K562 (cell line): ENCODE measurements around the gene DNAH17. TPM values are rescaled to one million over a fixed set of nuclear protein-coding genes. Genes with fewer than 3 reads are reported as not detected.

Experiments
- ATF1 ChIP-seq, 2 experiments: fragments of 450-650 bp in 1 of 2; IDR thresholded peaks; 2 replicates each; pipeline ENCODE4 v1.6.1; 2016; ENCODE audit warnings: missing compliant biosample characterization in 1 of 2, missing genetic modification characterization in 1 of 2
- BCLAF1 ChIP-seq, 2 experiments: fragments of 450-650 bp in 1 of 2; IDR thresholded peaks; 2 replicates each; pipeline ENCODE4 v1.6.1; 2011 to 2017; ENCODE audit warnings: low read depth in 2 of 2, antibody characterized with exemption in 1 of 2, borderline replicate concordance in 1 of 2, low read length in 1 of 2, mild to moderate bottlenecking in 1 of 2, mixed read lengths in 1 of 2; ENCODE audit not compliant: control insufficient read depth in 1 of 2
- CBFA2T3 ChIP-seq: fragments of 450-650 bp; IDR thresholded peaks from 2 replicates; pipeline ENCODE4 v1.6.1; 2017
- CXXC5 ChIP-seq: fragments of 250-450 bp; sonication (Bioruptor Pico); IDR thresholded peaks from 2 replicates; pipeline ENCODE4 v1.8.0; 2022; ENCODE audit warnings: inconsistent platforms, mild to moderate bottlenecking, moderate library complexity
- ETS2 ChIP-seq: IDR thresholded peaks from 2 replicates; pipeline ENCODE4 v1.6.1; 2016; ENCODE audit warnings: borderline replicate concordance, missing genetic modification characterization, mild to moderate bottlenecking, moderate library complexity, missing compliant biosample characterization; ENCODE audit not compliant: poor library complexity, severe bottlenecking
- GABPA ChIP-seq: fragments of 200-800 bp; sonication (Bioruptor generic); conservative IDR thresholded peaks from 2 replicates; pipeline ENCODE4 v1.6.1; 2016; ENCODE audit warnings: low read depth, missing genetic modification characterization, missing compliant biosample characterization
- HDAC8 ChIP-seq: fragments of 450-650 bp; IDR thresholded peaks from 2 replicates; pipeline ENCODE4 v1.6.1; 2016; ENCODE audit warnings: mild to moderate bottlenecking, missing genetic modification characterization, moderate library complexity, missing compliant biosample characterization
- ID3 ChIP-seq, 2 experiments: fragments of 250-450 bp in 1 of 2; fragments of 450-650 bp in 1 of 2; sonication (Bioruptor Pico) in 1 of 2; IDR thresholded peaks; 2 replicates each; pipeline versions ENCODE4 v1.6.1 to v1.8.0; 2016 to 2021; ENCODE audit warnings: mild to moderate bottlenecking in 2 of 2, moderate library complexity in 2 of 2, missing compliant biosample characterization in 1 of 2, missing genetic modification characterization in 1 of 2
- KLF13 ChIP-seq: fragments of 450-650 bp; IDR thresholded peaks from 2 replicates; pipeline ENCODE4 v1.6.1; 2016; ENCODE audit warnings: missing genetic modification characterization, low read depth, mild to moderate bottlenecking, missing compliant biosample characterization, moderate library complexity, borderline replicate concordance
- POLR3G ChIP-seq: IDR thresholded peaks from 2 replicates; pipeline ENCODE4 v1.6.1; 2011; ENCODE audit not compliant: insufficient read length, insufficient replicate concordance; ENCODE audit errors: extremely low read depth
- RFX5 ChIP-seq: IDR thresholded peaks from 2 replicates; pipeline ENCODE4 v1.6.1; 2011; ENCODE audit warnings: low read depth, mild to moderate bottlenecking, improper control_type of control experiment, low read length
- ZBTB17 ChIP-seq: fragments of 450-650 bp; formaldehyde crosslinking; IDR thresholded peaks from 2 replicates; pipeline ENCODE4 v1.4.0; 2020; ENCODE audit warnings: mild to moderate bottlenecking
- ZNF175 ChIP-seq: fragments of 200-800 bp; sonication (Bioruptor generic); IDR thresholded peaks from 2 replicates; pipeline ENCODE4 v1.6.1; 2016; ENCODE audit warnings: low read depth, mild to moderate bottlenecking, missing genetic modification characterization, missing compliant biosample characterization
- ZNF41 ChIP-seq: fragments of 250-450 bp; sonication (Bioruptor Pico); conservative IDR thresholded peaks from 2 replicates; pipeline ENCODE4 v1.4.0; 2020; ENCODE audit warnings: mild to moderate bottlenecking
- ZNF644 ChIP-seq: fragments of 200-800 bp; sonication (Bioruptor generic); IDR thresholded peaks from 2 replicates; pipeline ENCODE4 v1.6.1; 2016; ENCODE audit warnings: low read depth, missing genetic modification characterization, missing compliant biosample characterization
- ZSCAN29 ChIP-seq: fragments of 450-650 bp; IDR thresholded peaks from 2 replicates; pipeline ENCODE4 v1.6.1; 2017
- polyA plus RNA-seq, 8 experiments: library from polyadenylated mRNA; depleted of rRNA in 4 of 8; stranded (reverse) in 5 of 8; unstranded in 3 of 8; fragments of >200 nt; fragmentation: Nextera tagmentation in 2 of 8; fragmentation: Illumina TruSeq in 1 of 8; extraction: Ambion mirVana in 2 of 8; extraction: Trizol in 1 of 8; gene quantifications; 2 replicates each; pipeline versions ENCODE4 v1.2.1 to v1.2.3, GENCODE V29; 2011 to 2014; ENCODE audit warnings: inconsistent platforms in 1 of 8, missing spikeins in 1 of 8
- total RNA-seq, 7 experiments: library from RNA; depleted of rRNA in 6 of 7; stranded (reverse); fragments of >200 nt in 6 of 7; fragmentation: Illumina TruSeq in 2 of 7; extraction: Trizol in 2 of 7; gene quantifications; 2 replicates each; pipeline versions ENCODE4 v1.2.1 to v1.2.3, GENCODE V29; 2011 to 2021; ENCODE audit warnings: low replicate concordance in 1 of 7

The DNAH17 gene
- total and polyA plus RNA-seq, 9 of the 15 experiments (the other 6 are each of a cell fraction or from before 2014, with no cell fraction given) = under 0.01 to 0.06 (median 0.03) TPM; not detected in 5

GRCh38 chr17:78598013-78598471 lies 20.8 kb upstream of the DNAH17 start (continued):
- TF ChIP-seq RFX5 (no peak), CXXC5 (CRISPR knock-in tag) (peak; percentile 57), KLF13 (tag) (no peak), ID3 (CRISPR knock-in tag; IDR thresholded peaks at IDR 0.05) (no peak), ID3 (tag; IDR thresholded peaks at IDR 0.05) (peak; percentile 78), ATF1 (CRISPR knock-in tag; IDR thresholded peaks at IDR 0.05) (no peak), ATF1 (tag; IDR thresholded peaks at IDR 0.05) (peak; percentile 29; the same call in 1 of the 2 replicates), CBFA2T3 (0 out of 2 replicates have a peak, but pooled peaks have one; percentile 9), ZNF41 (peak; percentile 79; the same call in 1 of the 2 replicates), ETS2 (tag) (no peak), ZNF644 (tag) (peak; percentile 38; the same call in 1 of the 2 replicates), POLR3G (no peak), ZNF175 (CRISPR knock-in tag) (peak; percentile 92), BCLAF1 (IDR thresholded peaks at IDR 0.05; ENCODE audit: borderline replicate concordance in 1 of 2, control insufficient read depth in 1 of 2, low read depth in 2 of 2, low read length in 1 of 2) (no peak), ZSCAN29 (no peak), GABPA (tag) (0 out of 2 replicates have a peak, but pooled peaks have one; percentile 19), ZBTB17 (peak; percentile 30; the same call in 1 of the 2 replicates), HDAC8 (tag) (peak; percentile 71; the same call in 1 of the 2 replicates)
